HG02970 (cell line): ENCODE measurements around the gene TNXB.
"Not testable (repeated sequence)": the region's sequence is repeated elsewhere in the genome, so short reads cannot be mapped to it uniquely, and the experiment has no call there.

ENCODE experiments used
- ATAC-seq: cut with Tn5 transposase; IDR thresholded peaks from one replicate; pipeline ENCODE4 v1.9.1; 2021; ENCODE audit warnings: mild to moderate bottlenecking, moderate library complexity, moderate number of reproducible peaks; ENCODE audit not compliant: unreplicated experiment, low FRiP score

The TNXB gene

GRCh38 chr6:32109114-32109764 lies at the start of gene TNXB:
TSS of gene TNXB (minus strand) at chr6:32109338. CDS start at chr6:32098198, 11,140 bp downstream.
- ATAC-seq: no peak

DNA sequence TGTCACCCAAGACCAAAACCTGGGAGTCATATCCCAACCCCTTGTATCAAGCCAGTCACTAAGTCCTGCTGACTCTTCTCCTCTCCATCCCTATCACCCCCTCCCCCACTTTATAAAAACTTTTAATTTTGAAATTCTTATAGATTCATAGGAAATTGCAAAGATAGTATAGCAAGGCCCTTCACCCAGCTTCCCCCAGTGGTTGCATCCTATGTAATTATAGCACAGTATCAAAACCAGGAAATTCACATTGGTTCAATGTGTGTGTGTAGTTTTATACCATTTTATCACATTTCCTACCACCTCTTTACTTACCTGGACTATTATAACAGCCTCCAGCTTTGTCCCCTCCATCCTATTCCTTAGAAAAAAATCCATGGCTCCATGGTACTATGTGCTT lies 48.9 kb upstream of the TNXB start:
- no peak for ATAC-seq

- ATAC-seq: no peak
Measured at GRCh38 chr6:32156891-32157290, 47.8 kb upstream of the TNXB start.

DNA sequence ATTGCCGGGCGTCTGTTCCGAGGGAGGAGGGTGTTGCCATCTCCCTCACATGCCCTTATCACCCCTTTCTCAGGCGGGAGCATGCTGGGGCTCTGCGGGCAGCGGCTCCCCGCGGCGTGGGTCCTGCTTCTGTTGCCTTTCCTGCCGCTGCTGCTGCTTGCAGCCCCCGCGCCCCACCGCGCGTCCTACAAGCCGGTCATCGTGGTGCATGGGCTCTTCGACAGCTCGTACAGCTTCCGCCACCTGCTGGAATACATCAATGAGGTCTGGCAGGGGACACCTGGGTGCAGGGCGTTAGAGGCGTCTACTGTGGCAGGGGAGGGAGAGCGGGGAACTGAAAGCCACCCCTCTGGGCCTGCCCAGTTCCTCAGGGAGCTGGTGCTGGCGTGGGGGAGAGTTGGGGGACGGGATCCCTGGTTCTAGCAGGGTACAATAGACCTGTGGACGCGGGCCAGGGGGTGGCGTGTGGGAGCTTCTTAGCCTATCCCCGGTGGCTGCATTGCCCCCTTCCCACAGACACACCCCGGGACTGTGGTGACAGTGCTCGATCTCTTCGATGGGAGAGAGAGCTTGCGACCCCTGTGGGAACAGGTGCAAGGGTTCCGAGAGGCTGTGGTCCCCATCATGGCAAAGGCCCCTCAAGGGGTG lies 45.5 kb upstream of the TNXB start:
- ATAC-seq: no peak

DNA sequence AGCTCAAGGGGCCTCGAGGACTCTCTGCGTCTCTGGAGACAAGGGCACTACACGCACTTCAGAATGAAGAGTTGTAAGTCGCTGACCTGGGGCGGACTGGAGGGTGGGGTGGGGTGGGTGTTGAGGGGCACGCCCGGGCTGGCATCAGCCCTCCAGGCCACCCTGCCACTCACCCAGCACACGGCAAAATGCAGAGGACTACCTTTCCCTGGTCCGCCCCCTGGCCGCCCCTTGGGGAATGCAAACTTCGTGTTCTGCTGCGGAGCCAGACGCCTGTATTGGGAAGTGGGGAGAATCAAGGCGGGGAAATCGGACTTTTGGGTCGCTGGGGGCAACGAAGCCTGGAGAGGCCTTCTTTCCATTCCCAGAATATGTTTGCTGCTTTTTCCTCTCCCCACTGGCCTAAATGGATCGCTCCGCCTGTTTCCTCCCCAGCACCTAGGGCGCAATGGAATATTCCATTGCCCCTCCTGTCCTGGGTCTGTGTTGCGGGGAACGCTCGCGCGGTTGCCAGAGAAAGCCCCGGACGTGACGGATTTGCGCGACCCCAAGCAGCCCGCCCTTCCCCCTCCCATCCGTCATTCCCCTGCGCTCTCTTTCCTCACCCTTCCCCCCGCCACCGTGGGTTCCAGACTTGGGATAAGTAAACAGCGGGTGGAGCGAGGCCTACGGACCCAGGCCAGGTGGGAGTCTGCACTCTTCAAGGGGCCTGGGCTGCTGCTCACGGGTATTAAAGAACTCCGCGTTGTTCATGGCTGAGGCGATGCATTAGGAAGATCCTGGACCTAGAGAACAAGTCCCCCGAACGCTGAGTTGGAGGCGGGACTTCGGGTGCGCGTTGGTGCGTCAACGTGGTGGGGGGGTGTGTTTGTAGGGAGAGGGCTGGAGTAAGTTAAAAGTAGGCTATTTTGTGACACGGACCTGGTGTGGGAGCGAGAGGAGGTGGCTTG lies 44.7 kb upstream of the TNXB start, which contains the start of gene PPT2:
PPT2 (plus strand) TSS at position 578 of the 950 bp plus-strand sequence. CDS start 454 bp downstream, outside the sequence.
- no peak for ATAC-seq

GRCh38 chr6:32152769-32153563 lies 43.8 kb upstream of the TNXB start:
- no peak for ATAC-seq

- no peak for ATAC-seq
Measured at GRCh38 chr6:32151863-32152768, 43.0 kb upstream of the TNXB start, which contains the start of gene PRRT1. TSS of gene PRRT1 (minus strand) at chr6:32151939. CDS start at chr6:32151827, 112 bp downstream.

DNA sequence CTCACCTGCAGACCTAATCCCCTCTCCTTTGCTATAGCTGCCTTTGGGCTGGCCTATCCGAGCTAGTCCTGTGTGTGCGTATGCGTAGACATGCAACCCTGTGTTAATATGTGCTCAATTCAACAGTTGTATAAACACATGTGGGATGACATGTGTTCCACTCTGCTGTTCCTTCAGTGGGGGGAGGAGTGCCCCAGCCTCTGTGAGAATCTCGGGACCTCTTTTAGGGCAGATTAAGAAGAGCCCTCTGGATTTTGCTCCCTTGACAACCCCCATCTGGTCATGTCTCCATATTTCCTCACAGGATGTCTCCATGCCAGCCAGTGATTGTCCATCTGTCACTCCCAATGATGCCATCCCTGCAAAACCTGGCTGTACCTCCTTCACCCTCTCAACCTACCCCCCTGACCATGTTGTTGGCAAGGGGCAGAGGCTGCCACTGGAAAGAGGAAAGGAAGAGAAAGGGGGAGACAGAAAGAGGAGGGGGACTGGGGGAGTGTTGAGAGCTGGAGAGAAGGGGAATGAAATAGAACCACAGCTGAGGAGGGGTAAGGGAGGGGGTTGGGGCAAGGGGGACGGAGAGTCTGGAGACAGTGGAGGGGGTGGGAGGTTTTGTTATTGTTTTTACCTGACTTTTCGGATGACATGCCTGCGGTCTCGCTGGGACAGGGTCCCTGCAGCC lies 42.2 kb upstream of the TNXB start:
- ATAC-seq: no peak

DNA sequence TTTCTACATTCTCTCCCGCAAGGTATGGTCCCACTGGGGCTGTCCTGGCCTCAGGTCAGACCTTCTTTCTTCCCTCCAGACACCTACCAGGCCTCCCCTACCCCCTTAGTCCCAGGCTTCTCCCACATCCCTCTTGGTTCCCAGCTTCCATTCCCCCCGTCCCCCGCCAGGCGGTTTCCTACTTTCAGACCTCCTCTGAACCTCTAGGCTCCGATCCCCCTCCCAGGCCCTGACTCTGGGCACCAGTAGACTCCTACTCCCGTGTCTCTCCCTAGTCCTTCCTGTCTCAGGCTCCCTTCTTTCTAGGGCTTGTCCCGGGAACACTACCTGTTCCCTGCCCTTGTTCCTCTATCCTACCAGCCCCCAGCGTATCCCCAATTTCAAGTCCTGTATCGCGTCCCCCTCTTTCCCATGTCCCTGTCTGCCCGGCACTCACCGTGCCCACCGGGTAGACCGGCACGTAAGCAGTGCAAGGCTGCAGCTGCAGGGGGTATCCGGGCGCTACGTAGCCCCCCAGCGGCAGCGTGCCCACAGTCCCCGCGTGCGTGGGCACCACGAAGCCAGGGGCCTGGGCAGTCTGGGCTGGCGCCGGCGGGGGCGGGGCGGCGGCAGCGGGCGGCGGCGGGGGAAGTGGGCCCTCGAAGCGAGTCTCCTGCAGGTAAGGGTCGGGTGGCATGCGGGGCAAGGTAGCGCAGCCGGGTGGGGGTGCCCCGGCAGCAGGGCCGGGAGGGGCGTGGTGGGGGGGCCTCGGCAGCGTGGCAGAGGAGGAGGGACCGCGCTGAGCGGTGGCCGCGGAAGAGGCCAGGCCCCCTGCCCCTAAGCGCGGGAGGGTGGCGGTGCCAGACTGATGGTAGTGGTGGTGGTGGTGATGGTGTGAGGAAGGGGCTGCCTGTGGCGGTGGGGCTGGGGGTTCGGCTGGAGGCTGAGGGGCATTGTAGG lies 41.1 kb upstream of the TNXB start:
- ATAC-seq: no peak

GRCh38 chr6:32149092-32149755 lies 40.1 kb upstream of the TNXB start:
- ATAC-seq: no peak

DNA sequence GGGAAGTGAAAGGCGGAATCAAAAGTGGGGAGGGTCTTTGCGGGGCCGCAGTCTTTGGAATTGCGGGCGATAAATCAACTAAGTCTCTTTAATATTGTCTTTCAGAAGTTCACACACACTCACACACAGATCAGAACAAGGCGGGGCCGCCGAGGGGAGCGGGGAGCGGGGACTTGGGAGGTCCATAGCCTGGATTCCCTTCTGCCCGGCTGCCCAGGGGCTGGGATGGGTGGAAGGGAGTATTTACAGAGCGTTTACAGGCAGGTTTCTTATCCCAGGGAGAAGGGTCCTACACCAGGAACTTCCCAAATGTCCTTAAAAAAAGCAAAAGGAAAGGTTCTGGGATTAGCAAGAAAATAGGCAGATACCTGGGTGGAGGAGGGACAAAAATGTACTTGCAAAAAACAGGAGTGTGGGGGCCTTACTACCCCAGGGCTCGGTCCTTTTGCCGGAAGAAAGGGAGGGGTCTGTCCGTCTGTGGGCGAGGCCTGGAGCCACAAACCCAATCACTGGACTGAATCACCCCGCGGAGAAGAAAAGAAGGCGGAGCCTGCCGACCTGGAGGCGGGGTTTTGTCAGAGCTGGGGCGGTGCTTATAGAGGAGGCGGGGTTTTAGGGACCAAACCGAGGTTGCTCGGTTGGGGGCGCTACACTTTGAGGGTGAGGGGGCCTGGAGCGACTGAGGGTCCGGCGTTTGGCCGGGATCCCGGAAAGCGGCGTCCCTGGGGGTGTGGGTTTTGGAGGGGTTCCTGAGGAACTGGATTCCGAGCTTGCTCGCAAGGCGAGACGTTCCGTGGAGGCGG lies 39.4 kb upstream of the TNXB start:
- ATAC-seq: no peak

GRCh38 chr6:32147401-32148132 lies 38.4 kb upstream of the TNXB start:
- no peak for ATAC-seq

DNA sequence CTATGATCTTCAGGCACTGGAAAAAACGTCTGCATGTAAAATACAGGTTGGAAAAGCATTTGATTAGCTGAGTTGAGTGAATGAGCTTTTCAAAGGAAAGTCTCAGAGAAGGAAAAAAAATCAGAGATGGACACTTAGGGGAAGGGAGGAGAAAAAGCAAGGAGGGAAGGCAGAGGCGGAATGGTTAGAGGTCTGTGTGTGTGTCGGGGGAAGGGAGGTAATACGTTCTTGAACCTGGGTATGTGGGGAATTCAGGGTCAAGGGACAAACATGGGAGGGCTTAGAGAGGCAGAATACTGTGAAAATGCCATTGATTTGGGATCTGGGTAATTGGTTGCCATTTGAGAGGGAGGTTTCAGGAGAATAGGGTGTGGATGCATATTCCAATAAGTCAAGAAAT lies 37.5 kb upstream of the TNXB start:
- ATAC-seq: no peak

GRCh38 chr6:32146287-32146686 lies 37.1 kb upstream of the TNXB start:
- no peak for ATAC-seq

- ATAC-seq: not testable (repeated sequence)
Measured at GRCh38 chr6:32144238-32144637, 35.1 kb upstream of the TNXB start.
